NCI-H1417 treated with DMSO at 0.1 percent for 48 hours (cell line): ENCODE data around the gene FAM184A.

Experiments
- DNase-seq: peaks from one replicate; lab custom pipeline; 2025; lab: John Stamatoyannopoulos, UW

FAM184A gene

DNA sequence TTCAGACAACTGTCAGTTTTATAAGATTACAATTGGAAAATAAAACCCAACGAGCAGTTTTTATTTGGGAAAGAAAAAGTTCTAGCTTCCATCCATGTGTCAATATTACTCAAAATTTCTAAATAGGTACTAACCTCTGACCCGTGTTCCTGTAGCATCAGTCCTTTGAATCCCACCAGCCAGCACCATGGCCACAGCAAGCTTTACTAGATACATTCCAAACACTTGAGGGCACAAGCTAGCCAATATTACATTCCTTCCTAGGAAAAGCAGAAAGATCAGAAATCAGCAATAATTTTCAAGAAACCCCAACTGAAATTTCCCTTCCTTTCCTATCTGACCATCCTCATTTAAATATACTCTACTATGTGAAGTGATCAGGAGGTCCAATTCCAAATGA lies 165.3 kb downstream of the FAM184A start:
- DNase-seq = no peak

DNA sequence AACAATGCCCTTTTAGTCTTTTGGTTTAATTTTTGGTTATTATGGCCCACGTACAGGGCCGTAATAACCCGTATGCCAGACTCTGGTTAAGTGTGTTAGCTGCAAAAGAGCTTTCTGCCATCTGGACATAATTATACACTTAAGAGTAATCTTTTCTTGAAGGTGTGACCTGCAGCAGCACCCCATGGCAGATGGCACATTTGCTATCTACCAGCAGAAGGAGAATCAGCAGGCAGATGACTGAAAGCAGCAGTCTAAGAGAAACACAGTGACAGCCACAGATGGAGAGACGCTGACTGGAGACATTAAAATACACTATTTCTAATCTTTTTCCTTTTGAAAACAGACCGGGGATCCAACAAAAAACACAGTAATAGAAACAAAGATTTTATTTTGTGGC lies 165.8 kb downstream of the FAM184A start:
- peak; percentile 34 for DNase-seq
